ENCODE results near the gene TSR3.

TSR3 gene

GRCh38 chr16:1308036-1308976 lies 43.4 kb downstream of the TSR3 start:
- H3K27me3 ChIP-seq (replicated peaks; ENCODE audit: insufficient read depth, low read length): no peaks in the 10 kb centered on the region
- H3K4me2 ChIP-seq (ENCODE audit: low read depth, low read length): peak overlapping the region; percentile 45; the same call in 1 of the 2 replicates
- no peaks in the 10 kb centered on the region; the same call in 1 of the 2 replicates for H3F3A ChIP-seq (ENCODE audit: insufficient read depth, low read length)
- no peaks in the 10 kb centered on the region for H3K9me3 ChIP-seq (replicated peaks; ENCODE audit: insufficient read depth, low read length)
- DNase-seq: no peak
- peaks cover 35% of the 10 kb centered on the region for H3K79me2 ChIP-seq (ENCODE audit: low read length)
- peaks cover 13% of the 10 kb centered on the region for H3K4me1 ChIP-seq (ENCODE audit: low read length)
- H3K27ac ChIP-seq (ENCODE audit: low read length): peak overlapping the region; percentile 94; the same call in 1 of the 2 replicates
- H3K36me3 ChIP-seq (replicated peaks; ENCODE audit: insufficient read depth, low read length): no peaks in the 10 kb centered on the region
- peak overlapping the region; percentile 58; the same call in 1 of the 2 replicates for H2AFZ ChIP-seq (ENCODE audit: low read length)
- H3K9me2 ChIP-seq (replicated peaks; ENCODE audit: insufficient read depth, low read length): no peaks in the 10 kb centered on the region
- H3K9ac ChIP-seq (ENCODE audit: low read length): peak overlapping the region; percentile 98
- H3K4me3 ChIP-seq (ENCODE audit: low read length): peak overlapping the region; percentile 64
- TF ChIP-seq EZH2phosphoT487 (IDR thresholded peaks at IDR 0.05; ENCODE audit: low read length) (no peak), CTCF (IDR thresholded peaks at IDR 0.05; ENCODE audit: low read length) (no peak), EZH2 (optimal IDR thresholded peaks at IDR 0.05; ENCODE audit: low read depth, low read length) (no peak)
- H4K20me1 ChIP-seq (ENCODE audit: insufficient read depth, low read length): peaks cover 31% of the 10 kb centered on the region

DNA sequence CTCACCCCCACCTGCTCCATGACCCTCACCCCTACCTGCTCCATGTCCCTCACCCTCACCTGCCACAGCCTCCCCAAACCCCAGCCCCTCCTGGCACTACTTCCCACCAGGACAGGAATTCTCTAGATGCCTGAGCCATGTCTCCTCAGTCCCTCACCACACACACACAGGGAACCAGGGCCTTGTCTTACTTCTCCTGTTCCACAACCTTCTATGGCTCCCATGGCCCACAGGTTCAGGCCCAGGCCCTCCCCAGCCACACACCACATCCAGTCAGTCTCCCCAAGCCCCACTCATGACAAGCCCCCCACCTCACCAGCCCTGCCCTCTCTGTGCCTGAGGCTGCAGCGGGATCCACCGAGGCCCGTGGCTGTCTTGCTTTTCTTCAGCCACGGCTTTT lies 45.3 kb downstream of the TSR3 start:
- peaks cover 9% of the 10 kb centered on the region for H3K4me1 ChIP-seq (ENCODE audit: low read length)

GRCh38 chr16:1305823-1306222 lies 45.9 kb downstream of the TSR3 start:
- Histone ChIP-seq H3K79me2 (ENCODE audit: low read length) (peaks cover 10% of the 10 kb centered on the region), H3F3A (ENCODE audit: insufficient read depth, low read length) (no peaks in the 10 kb centered on the region; the same call in 1 of the 2 replicates), H3K9me3 (replicated peaks; ENCODE audit: insufficient read depth, low read length) (no peaks in the 10 kb centered on the region), H3K27me3 (replicated peaks; ENCODE audit: insufficient read depth, low read length) (no peaks in the 10 kb centered on the region), H4K20me1 (ENCODE audit: insufficient read depth, low read length) (peaks cover 8% of the 10 kb centered on the region), H3K36me3 (replicated peaks; ENCODE audit: insufficient read depth, low read length) (no peaks in the 10 kb centered on the region), H3K9ac (ENCODE audit: low read length) (no peak overlapping the region), H3K4me2 (ENCODE audit: low read depth, low read length) (no peak overlapping the region), H2AFZ (ENCODE audit: low read length) (no peak overlapping the region), H3K4me3 (ENCODE audit: low read length) (no peak overlapping the region), H3K9me2 (replicated peaks; ENCODE audit: insufficient read depth, low read length) (no peaks in the 10 kb centered on the region), H3K27ac (ENCODE audit: low read length) (no peak overlapping the region), H3K4me1 (ENCODE audit: low read length) (peaks cover 8% of the 10 kb centered on the region; the same call in 1 of the 2 replicates)
- no peak for DNase-seq
- no peak for TF ChIP-seq CTCF (IDR thresholded peaks at IDR 0.05; ENCODE audit: low read length)
- TF ChIP-seq EZH2 (optimal IDR thresholded peaks at IDR 0.05; ENCODE audit: low read depth, low read length): no peak
- TF ChIP-seq EZH2phosphoT487 (IDR thresholded peaks at IDR 0.05; ENCODE audit: low read length): no peak

More for the DNA sequence above, 45.3 kb downstream of the TSR3 start:
- Histone ChIP-seq H3K27ac (ENCODE audit: low read length) (no peak overlapping the region), H2AFZ (ENCODE audit: low read length) (no peak overlapping the region), H3K9me3 (replicated peaks; ENCODE audit: insufficient read depth, low read length) (no peaks in the 10 kb centered on the region), H3K4me3 (ENCODE audit: low read length) (no peak overlapping the region), H3K36me3 (replicated peaks; ENCODE audit: insufficient read depth, low read length) (no peaks in the 10 kb centered on the region), H3F3A (ENCODE audit: insufficient read depth, low read length) (no peaks in the 10 kb centered on the region; the same call in 1 of the 2 replicates), H4K20me1 (ENCODE audit: insufficient read depth, low read length) (peaks cover 13% of the 10 kb centered on the region), H3K27me3 (replicated peaks; ENCODE audit: insufficient read depth, low read length) (no peaks in the 10 kb centered on the region), H3K9ac (ENCODE audit: low read length) (no peak overlapping the region), H3K79me2 (ENCODE audit: low read length) (peaks cover 15% of the 10 kb centered on the region), H3K4me2 (ENCODE audit: low read depth, low read length) (no peak overlapping the region), H3K9me2 (replicated peaks; ENCODE audit: insufficient read depth, low read length) (no peaks in the 10 kb centered on the region)
- DNase-seq: no peak
- TF ChIP-seq CTCF (IDR thresholded peaks at IDR 0.05; ENCODE audit: low read length) (no peak), EZH2 (optimal IDR thresholded peaks at IDR 0.05; ENCODE audit: low read depth, low read length) (no peak), EZH2phosphoT487 (IDR thresholded peaks at IDR 0.05; ENCODE audit: low read length) (no peak)
